HG02571 (cell line): ENCODE data around the gene METTL13.
"Not testable (repeated sequence)": the region's sequence is repeated elsewhere in the genome, so short reads cannot be mapped to it uniquely, and the experiment has no call there.

Source experiments
- ATAC-seq: cut with Tn5 transposase; IDR thresholded peaks from one replicate; pipeline ENCODE4 v1.9.1; 2021; ENCODE audit warnings: mild to moderate bottlenecking, moderate library complexity; ENCODE audit not compliant: unreplicated experiment

METTL13 gene

DNA sequence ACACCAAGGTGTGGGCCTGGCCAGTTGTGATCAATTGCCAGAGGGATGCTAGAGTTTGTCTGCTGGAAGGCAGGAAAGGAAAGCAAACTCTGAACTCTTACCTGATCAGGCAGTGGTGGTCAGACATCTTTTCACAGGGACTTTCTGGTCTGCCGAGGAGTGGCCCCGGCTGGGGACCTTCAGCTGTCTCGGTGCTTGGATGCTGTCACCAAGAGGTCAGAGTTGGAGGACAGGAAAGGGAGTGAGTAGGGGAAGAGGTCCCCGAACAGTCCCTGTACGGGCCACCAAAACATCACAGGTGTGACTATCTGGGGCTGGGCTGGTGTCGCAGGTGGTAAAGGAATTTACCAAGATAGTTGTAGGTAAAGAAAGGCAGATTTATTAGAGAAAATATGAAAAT lies 17.7 kb upstream of the METTL13 start:
- no peak for ATAC-seq

DNA sequence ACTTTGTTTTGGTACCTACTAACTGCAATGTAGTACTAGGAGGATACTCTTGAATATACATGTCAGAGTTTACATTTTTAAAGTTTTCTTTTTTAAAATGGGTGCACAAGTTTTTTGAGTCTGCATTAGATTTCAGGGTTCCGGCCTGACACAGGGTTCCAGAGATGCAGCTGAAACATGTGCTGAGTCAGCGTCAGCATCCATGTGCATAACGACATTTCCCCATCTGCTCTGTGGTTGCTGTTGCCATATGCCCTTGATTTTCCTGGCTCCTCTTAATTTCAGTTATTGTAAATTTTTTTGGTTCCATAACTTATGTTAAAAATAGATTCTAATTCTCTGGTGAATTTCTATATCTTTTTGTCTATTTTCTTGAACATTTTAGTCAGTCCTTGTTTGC lies 12.3 kb upstream of the METTL13 start:
- ATAC-seq, result no peak

DNA sequence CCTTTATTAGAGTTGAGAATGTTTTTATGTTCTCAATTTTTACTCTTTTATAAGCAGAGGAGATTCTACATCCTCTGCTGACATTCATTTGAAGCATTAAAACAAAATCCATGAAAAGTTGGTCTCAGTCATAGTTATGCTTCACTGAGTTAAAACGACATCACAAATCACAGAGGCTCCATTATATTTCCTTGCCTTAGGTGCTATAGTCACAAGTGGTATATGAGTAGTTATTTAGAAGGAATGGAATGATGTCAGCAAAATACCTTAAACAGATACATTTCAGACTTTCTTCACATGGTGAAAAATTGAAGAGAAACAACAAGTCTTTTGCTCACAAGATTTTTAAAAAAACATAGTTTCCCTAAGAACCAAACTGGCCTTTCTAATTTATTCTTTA lies 11.7 kb upstream of the METTL13 start:
- ATAC-seq, result no peak

DNA sequence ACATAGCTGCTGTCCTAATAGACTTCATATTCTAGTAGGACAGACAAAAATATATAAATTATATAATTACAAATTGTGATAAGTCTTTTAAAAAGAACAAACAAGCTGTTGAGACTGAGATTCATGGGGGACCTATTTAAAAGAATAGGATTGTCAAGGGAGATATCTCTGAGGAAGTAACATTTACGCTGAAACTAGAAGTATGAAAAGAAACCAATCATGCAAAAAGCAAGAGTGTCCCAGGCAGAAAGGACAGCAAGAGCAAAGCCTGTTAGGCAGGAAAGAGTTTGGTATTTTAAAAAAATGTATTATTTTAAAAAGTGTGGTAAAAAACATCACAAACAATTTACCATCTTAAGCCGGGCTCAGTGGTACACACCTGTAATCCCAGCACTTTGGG lies 9.1 kb upstream of the METTL13 start:
- no peak for ATAC-seq

DNA sequence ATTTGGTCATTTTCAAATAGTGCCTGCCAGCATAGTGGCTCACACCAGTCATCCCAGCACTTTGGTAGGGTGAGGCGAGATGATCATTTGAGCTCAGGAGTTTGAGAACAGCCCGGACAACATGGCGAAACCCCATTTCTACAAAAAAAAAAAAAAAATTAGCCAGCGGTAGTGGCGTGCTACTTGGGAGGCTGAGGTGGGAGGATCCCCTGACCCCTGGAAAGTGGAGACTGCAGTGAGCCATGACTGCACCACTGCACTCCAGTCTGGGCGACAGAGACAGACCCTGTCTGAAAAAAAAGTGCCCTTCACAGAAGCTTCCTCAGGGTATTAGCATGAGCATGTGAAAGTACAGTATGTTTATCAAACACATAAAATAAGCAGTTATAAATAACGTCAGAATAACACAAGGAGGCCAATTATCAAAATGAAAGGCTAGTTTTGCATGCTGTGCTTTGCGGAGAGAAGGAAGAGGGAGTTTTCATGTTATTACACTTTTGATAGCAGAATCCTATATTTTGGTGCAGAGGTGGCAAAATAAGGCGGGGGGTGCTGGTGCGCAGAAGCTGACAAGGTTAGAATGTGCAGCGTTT lies 781 bp upstream of the METTL13 start:
- no peak for ATAC-seq

DNA sequence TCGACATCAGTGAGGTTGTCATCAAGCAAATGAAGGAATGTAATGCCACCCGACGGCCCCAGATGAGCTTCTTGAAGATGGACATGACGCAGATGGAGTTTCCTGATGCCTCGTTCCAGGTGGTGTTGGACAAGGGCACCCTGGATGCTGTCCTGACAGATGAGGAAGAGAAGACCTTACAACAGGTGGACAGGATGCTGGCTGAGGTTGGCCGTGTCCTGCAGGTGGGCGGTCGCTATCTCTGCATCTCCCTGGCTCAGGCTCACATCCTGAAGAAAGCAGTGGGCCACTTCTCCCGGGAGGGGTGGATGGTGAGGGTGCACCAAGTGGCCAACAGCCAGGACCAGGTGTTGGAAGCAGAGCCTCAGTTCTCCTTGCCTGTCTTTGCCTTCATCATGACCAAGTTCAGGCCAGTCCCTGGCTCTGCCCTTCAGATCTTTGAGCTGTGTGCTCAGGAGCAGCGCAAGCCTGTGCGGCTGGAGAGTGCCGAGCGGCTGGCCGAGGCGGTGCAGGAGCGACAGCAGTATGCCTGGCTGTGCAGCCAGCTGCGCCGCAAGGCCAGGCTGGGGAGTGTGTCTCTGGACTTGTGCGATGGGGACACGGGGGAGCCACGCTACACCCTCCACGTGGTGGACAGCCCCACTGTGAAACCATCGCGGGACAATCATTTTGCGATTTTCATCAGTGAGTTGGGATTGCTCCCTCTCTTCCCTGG lies 2.5 kb downstream of the METTL13 start:
- ATAC-seq, result no peak

DNA sequence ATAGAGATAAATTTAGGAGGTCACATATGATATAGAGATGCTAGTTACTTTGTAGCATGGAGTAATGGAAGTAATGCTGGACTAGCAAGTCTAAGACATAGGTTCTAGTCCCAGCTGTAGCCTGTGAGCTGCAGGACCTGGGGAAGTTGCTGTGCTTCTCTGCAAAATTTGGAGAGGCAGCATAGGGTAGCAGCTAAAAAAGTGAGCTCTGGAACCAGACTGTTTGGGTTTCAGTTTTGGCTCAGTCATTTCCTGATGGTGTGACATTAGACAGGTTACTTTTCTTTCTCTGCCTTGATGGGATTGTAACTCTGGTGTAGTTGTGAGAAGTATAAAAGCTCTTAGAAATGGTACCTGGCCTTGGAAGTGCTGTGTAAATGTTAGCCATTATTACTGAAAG lies 3.3 kb downstream of the METTL13 start:
- no peak for ATAC-seq

DNA sequence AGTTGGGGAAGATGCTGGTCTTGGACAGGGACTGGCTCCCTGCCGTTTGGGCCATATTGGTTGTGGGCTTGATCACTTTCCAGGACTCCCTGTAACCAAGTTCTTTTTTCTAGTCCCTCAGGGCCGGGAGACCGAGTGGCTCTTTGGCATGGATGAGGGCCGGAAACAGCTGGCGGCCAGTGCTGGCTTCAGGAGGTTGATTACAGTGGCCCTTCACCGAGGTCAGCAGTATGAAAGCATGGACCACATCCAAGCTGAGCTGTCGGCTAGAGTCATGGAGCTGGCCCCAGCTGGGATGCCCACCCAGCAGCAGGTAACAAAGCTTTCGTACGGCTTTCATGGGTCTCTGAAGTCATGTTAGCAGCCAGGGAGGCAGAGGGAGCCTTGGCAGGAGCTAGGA lies 4.3 kb downstream of the METTL13 start:
- no peak for ATAC-seq

DNA sequence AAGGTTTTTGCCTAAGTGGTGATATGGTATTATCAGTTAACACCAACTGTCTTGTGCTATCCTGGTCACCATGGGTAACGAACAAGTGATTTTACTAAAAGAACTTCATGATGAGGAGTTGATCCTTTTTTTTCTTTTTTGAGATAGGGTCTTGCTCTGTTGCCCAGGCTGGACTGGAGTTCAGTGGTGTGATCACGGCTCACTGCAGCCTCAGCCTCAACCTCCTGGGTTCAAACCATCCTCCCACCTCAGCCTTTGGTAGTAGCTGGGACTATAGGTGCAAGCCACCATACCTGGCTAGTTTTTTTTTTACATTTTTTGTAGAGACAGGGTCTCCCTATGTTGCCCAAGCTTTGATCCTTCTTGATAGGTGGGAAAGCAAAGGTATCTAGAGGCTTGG lies 5.1 kb downstream of the METTL13 start:
- no peak for ATAC-seq

DNA sequence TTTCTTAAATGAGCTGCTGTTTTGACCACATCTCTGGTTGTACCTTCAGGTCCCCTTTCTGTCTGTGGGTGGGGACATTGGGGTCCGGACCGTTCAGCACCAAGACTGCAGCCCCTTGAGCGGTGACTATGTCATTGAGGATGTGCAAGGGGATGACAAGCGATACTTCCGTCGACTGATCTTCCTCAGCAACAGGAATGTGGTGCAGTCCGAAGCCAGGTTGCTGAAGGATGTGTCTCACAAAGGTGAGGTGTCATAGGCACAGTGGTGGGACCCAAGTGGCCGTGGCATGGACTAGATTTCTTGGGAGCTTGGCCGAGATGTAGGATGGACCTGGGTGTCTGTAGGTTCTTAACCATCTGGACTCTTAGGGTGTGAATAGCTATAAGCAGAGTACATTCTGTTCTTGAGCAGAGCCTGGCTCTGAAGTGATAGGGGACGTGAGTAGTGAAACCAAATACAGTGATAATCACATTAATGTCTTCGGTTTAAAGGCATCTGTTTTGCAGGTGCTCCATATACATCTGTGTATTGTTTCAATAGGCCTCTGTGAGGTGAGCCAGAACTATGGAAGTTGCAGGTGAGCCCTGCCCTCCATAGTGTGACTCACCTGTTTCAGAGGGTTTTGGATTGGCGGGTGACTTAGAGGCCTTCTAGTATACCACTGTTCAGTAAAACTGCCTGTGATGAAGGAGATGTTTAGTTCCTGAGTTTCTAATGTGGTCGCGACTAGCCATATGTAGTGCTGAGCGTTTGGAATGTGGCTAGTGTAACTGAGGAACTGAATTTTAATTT lies 6.4 kb downstream of the METTL13 start:
- ATAC-seq, result no peak

DNA sequence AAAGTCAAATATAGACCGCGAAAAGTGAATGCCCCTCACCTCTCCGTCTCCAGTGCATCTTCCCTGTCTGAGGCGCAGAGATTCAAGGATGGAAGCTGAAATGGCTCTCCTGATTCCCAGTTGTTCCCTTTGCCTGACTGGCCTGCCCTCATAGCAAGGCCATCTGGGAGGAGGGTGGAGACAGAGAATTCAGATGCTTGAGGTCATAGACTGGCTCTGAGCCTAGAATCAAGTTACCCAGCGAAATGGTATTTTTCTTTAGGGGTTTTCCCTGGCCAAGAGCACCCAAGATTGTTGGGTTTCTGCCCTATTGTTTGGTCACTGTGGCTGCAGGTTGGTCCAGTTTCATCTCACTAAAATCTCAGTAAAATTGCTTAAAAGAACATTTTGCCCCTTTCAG lies 7.2 kb downstream of the METTL13 start:
- ATAC-seq, result no peak

DNA sequence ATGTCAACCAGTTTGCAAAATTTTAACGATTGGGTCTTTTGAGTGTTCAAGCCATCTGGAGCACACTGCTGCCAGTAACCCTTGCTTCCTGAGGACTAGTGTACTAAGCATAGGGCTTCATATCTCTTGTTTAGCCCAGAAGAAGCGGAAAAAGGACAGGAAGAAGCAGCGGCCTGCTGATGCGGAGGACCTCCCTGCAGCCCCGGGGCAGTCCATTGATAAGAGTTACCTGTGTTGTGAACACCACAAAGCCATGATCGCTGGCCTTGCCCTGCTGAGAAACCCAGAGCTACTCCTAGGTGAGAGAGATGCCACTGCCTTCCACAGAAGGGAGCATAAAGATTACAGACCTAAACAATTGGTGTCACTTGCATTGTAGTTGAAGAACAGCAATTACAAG lies 8.9 kb downstream of the METTL13 start:
- ATAC-seq, result no peak

DNA sequence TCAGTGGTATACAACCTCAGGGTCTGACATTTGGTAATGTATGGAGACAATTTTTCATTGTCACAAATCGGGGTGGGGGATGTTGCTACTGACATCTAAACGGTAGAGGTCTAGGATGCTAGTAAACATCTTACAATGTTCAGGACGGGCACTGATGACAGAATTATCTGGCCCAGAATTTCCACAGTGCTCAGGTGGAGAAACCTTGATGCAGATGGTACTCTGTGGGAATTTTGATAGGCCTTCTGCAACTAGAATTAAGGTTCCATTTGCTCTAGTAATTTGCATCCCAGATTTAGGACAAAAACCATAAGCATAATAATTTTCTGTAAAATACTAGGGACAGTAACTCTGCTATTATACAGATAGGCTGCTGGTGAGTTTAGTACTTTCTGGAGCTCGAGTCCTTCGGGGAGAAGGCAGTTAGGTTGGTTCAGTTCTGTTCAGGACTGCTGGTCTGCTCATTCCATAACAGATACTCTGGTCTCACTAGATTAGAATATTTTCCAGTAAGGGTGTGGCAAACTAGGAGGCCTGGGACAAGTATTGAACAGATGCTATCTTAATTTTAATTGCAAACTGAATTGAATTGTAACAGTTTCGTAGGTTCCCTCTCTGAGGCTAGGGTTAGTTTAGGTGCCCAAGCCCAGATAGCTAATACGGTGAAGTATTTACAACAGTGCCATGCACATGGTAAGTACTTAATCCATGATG lies 11.4 kb downstream of the METTL13 start:
- no peak for ATAC-seq

DNA sequence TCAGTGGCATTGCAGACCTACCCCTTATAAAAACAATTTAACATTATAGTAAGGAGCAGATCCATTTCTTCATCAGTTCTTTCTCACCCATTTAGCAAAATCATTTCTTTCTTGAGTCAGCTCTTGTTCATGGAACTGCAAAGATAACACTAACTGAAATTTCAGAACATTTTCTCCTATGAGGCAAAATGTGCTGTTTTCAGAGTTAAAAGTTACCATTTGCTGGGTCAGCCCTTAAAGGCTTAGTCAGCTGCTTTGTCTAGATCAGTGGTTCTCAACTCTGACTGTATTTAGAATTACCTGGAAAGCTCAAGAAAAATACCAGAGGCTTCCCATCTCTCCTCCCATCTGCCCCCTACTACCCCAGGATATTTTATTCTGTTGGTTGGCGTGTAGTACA lies 12.2 kb downstream of the METTL13 start:
- ATAC-seq, result no peak

DNA sequence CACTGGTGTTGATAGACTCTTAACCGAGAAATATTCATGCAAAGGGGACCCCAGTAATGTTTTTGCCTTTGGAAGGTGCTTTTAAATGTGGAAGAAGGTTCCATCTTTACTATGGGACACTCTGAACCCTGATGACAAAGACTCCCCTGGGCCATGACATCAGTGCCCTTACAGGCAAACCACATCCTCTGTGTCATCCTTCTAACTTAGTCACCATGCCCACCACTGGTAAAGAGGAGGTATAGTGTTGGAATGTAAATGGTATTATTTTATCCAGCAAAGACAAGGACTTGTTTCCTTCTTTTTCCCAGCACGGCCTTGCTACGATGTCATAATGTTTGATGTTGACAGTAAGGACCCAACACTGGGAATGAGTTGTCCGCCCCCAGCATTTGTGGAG lies 12.6 kb downstream of the METTL13 start:
- ATAC-seq, result no peak

DNA sequence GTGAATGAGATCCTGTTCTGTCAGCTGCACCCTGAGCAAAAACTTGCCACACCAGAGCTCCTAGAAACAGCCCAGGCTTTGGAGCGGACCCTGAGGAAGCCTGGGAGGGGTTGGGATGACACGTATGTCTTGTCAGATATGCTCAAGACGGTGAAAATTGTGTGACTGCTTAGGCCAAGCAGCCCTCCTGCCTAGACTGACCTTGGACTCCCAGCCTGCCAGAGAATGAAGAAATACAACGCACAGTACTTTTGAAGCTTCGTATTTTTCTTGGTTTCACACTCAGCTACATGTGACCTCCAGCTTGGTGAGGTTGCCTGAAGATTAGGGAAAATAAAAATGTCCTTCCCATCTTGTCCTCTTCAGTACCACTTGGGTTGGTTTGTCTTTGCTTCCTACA lies 15.1 kb downstream of the METTL13 start:
- no peak for ATAC-seq

DNA sequence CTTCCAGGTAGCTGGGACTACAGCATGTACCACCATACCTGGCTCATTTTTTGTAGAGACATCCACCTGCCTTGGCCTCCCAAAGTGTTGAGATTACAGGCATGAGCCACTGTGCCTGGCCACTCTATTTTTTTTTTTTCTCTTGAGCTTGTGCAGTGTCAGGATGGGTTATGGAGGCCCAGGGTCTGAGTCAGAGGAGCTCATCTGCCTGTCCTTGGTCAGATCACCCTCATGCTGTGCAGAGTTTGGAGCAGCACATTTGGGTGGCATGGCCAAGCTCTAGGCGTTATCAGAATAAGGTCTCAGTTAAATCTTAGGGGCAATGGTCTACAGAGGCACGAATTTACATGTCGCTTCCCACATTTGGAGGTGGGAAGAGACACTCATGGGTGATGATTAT lies 16.9 kb downstream of the METTL13 start:
- ATAC-seq, result no peak

DNA sequence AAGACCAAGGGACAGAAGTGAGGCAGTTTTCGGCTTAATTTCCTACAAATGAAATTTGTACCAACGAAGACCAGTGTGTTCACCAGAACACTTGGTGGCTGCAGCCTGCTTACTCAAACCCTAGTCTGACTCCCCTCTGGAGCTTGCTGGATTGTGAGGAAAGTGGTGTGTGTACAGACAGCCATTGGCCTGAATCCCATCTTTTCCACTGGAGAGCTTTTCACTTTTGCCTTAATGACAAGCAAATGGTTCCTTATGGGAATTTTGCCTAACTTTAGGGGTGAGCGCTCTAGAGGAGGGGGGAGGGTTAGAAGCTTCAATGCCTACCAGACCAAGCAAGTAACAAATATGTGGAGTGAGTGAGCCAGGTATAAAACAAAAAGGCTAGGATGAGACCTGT lies 17.3 kb downstream of the METTL13 start:
- no peak for ATAC-seq

DNA sequence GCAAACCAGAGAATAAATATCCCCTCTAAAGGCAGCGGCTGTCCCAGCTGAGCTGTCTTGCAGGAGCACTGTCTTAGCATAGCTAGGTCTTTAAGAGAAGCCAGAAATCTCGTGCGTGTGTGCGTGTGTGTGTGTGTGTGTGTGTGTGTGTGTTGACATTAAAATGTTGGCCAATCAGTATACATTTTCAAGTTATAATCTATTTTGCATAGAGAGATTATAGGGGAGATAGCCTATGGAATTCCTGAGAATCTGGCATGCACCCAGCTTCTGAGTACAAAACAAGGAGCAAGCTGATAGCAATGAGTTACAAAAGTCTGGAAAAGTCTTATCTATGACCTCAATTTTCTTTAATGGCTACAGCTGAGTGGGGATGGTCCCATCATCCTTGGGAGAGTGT lies 17.7 kb downstream of the METTL13 start:
- ATAC-seq, result no peak

DNA sequence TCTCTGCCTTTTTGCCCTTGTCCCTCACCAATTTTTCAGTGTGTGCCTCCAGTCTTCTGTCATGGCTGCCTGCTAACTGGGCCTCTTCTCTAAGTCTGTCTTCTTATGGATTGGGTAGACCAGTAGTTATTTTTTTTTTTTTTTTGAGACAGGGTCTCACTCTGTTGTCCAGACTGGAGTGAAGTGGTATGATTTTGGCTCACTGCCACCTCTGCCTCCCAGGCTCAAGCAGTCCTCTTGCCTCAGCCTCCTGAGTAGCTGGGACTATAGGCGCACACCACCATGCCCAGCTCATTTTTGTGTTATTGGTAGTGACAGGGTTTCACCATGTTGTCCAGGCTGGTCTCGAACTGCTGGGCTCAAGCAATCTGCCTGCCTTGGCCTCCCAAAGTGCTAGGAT lies 18.2 kb downstream of the METTL13 start:
- ATAC-seq, result not testable (repeated sequence)

DNA sequence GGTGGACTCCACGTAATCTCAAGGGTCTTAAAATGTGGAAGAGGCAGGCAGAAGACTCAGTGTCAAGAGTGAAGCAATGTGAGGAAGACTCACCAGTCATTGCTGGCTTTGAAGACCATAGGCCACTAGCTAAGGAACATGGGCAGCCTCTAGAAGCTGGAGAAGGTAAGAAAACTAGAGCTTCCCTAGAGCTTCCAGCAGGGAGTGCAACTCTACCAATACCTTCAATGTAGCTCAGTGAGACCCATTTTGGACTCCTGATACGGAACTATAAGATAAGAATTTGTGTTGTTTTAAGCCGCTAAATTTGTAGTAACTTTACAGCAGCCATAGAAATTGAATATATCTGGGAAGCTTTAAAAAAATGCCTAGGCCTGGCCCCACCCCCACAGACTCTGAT lies 18.9 kb downstream of the METTL13 start:
- ATAC-seq, result no peak

DNA sequence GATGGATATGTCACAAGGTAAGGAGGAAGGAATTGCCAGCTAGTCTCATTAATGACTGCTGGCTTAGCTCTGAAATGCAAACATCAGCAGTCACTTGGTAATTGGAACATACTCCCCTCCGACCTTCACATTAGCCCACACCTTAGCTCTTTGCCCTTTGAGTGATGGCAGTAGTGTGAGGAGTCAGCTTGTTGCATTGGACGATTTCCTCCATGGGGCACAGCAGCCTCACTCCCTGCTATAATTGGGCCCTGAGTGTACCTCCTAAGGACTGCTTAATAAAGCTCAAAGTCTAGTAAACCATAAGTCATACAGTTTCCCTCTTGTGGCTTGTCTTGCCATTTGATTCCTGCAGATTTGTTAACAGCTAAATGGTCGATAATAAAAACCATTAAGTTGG lies 19.4 kb downstream of the METTL13 start:
- no peak for ATAC-seq
